H9 (cell line): Measurements from ENCODE around the gene PRDM11. TPM values are rescaled to one million over a fixed set of nuclear protein-coding genes. Genes with fewer than 3 reads are reported as not detected.

Experiments
- DNase-seq: peaks from one replicate; pipeline ENCODE4 v3.0.0-alpha.2; 2017
- H2AFZ ChIP-seq: one replicate; pipeline ENCODE4 v1.6.1; 2013; ENCODE audit warnings: mild to moderate bottlenecking, low read length, control low read depth, moderate library complexity
- H2AK5ac ChIP-seq: 2 replicates; pipeline ENCODE4 v1.6.1; 2013; ENCODE audit warnings: low read length, control low read depth, mixed read lengths; ENCODE audit not compliant: insufficient read length
- H2BK120ac ChIP-seq: one replicate; pipeline ENCODE4 v1.6.1; 2013; ENCODE audit warnings: low read depth, mild to moderate bottlenecking, low read length, control low read depth, inconsistent platforms; ENCODE audit not compliant: poor library complexity, severe bottlenecking
- H2BK12ac ChIP-seq: 2 replicates; pipeline ENCODE4 v1.6.1; 2013; ENCODE audit warnings: low read length, control low read depth, mixed read lengths, low read depth; ENCODE audit not compliant: insufficient read length
- H2BK15ac ChIP-seq: 2 replicates; pipeline ENCODE4 v1.6.1; 2013; ENCODE audit warnings: low read depth, low read length, control low read depth
- H2BK20ac ChIP-seq: one replicate; pipeline ENCODE4 v1.6.1; 2013; ENCODE audit warnings: low read depth, mild to moderate bottlenecking, low read length, control low read depth, inconsistent platforms; ENCODE audit not compliant: poor library complexity, severe bottlenecking
- H2BK5ac ChIP-seq: 2 replicates; pipeline ENCODE4 v1.6.1; 2013; ENCODE audit warnings: low read length, control low read depth, mixed read lengths; ENCODE audit not compliant: insufficient read length
- H3K14ac ChIP-seq: 2 replicates; pipeline ENCODE4 v1.6.1; 2013; ENCODE audit warnings: low read length, control low read depth; ENCODE audit not compliant: insufficient read depth
- H3K18ac ChIP-seq: 2 replicates; pipeline ENCODE4 v1.6.1; 2013; ENCODE audit warnings: low read depth, mild to moderate bottlenecking, mixed read lengths, low read length, control low read depth; ENCODE audit not compliant: insufficient read length
- H3K23ac ChIP-seq: 2 replicates; pipeline ENCODE4 v1.6.1; 2013; ENCODE audit warnings: low read length, control low read depth, mixed read lengths, low read depth; ENCODE audit not compliant: insufficient read length
- H3K23me2 ChIP-seq: 2 replicates; pipeline ENCODE4 v1.6.1; 2013; ENCODE audit warnings: low read depth, mild to moderate bottlenecking, mixed read lengths, low read length, control low read depth; ENCODE audit not compliant: insufficient read length, poor library complexity, severe bottlenecking
- H3K27ac ChIP-seq: 2 replicates; pipeline ENCODE4 v1.5.1; 2013; ENCODE audit warnings: low read length, control low read depth, mixed read lengths, low read depth; ENCODE audit not compliant: insufficient read length
- H3K27me3 ChIP-seq: 2 replicates; pipeline ENCODE4 v1.6.1; 2013; ENCODE audit warnings: low read length, control low read depth, inconsistent platforms; ENCODE audit not compliant: insufficient read depth
- H3K4ac ChIP-seq: 2 replicates; pipeline ENCODE4 v1.6.1; 2013; ENCODE audit warnings: low read depth, mild to moderate bottlenecking, control low read depth, inconsistent platforms, low read length, moderate library complexity
- H3K4me1 ChIP-seq: 2 replicates; pipeline ENCODE4 v1.6.1; 2013; ENCODE audit warnings: low read length, control low read depth, inconsistent platforms; ENCODE audit not compliant: insufficient read depth
- H3K4me2 ChIP-seq: 2 replicates; pipeline ENCODE4 v1.6.1; 2013; ENCODE audit warnings: low read length, control low read depth, mixed read lengths; ENCODE audit not compliant: insufficient read length, insufficient read depth
- H3K56ac ChIP-seq: 2 replicates; pipeline ENCODE4 v1.6.1; 2013; ENCODE audit warnings: low read depth, mild to moderate bottlenecking, mixed read lengths, low read length, control low read depth; ENCODE audit not compliant: insufficient read length
- H3K79me1 ChIP-seq: 2 replicates; pipeline ENCODE4 v1.6.1; 2013; ENCODE audit warnings: low read depth, mild to moderate bottlenecking, moderate library complexity, low read length, control low read depth, inconsistent platforms; ENCODE audit not compliant: insufficient read depth, poor library complexity, severe bottlenecking
- H3K79me2 ChIP-seq: 2 replicates; pipeline ENCODE4 v1.6.1; 2013; ENCODE audit warnings: low read length, control low read depth, inconsistent platforms; ENCODE audit not compliant: insufficient read depth
- H3K9ac ChIP-seq: 2 replicates; pipeline ENCODE4 v1.6.1; 2013; ENCODE audit warnings: low read length, control low read depth, mixed read lengths; ENCODE audit not compliant: insufficient read length; ENCODE audit errors: extremely low read depth
- H3K9me3 ChIP-seq: one replicate; pipeline ENCODE4 v1.6.1; 2013; ENCODE audit warnings: low read depth, low read length, inconsistent platforms; ENCODE audit not compliant: control insufficient read depth
- H3T11ph ChIP-seq: one replicate; pipeline ENCODE4 v1.6.1; 2013; ENCODE audit warnings: mild to moderate bottlenecking, low read length, control low read depth, inconsistent platforms
- H4K20me1 ChIP-seq: one replicate; pipeline ENCODE4 v1.6.1; 2013; ENCODE audit not compliant: control insufficient read depth, insufficient read length, insufficient read depth
- H4K5ac ChIP-seq: 2 replicates; pipeline ENCODE4 v1.6.1; 2013; ENCODE audit warnings: low read depth, mild to moderate bottlenecking, mixed read lengths, low read length, control low read depth; ENCODE audit not compliant: insufficient read length
- H4K8ac ChIP-seq: replicated peaks from 2 replicates; pipeline ENCODE4 v1.6.1; 2013; ENCODE audit warnings: low read length, control low read depth, mixed read lengths, low read depth; ENCODE audit not compliant: insufficient read length
- H4K91ac ChIP-seq: 2 replicates; pipeline ENCODE4 v1.6.1; 2013; ENCODE audit warnings: low read depth, mild to moderate bottlenecking, moderate library complexity, mixed read lengths, low read length, control low read depth; ENCODE audit not compliant: insufficient read length
- H3K27ac Mint-ChIP-seq, 3 experiments: 2 replicates in 2 of 3; 3 replicates in 1 of 3; pipeline ENCODE4 v1.8.0; 2020 to 2021; ENCODE audit warnings: mixed read lengths in 3 of 3, mild to moderate bottlenecking in 1 of 3, moderate library complexity in 1 of 3
- H3K27me3 Mint-ChIP-seq: 2 replicates; pipeline ENCODE4 v1.8.0; 2021; ENCODE audit warnings: low read depth, mild to moderate bottlenecking, moderate library complexity, mixed read lengths
- H3K36me3 Mint-ChIP-seq, 3 experiments: 2 replicates in 2 of 3; 3 replicates in 1 of 3; pipeline ENCODE4 v1.8.0; 2020 to 2021; ENCODE audit warnings: low read depth in 3 of 3, mixed read lengths in 3 of 3; ENCODE audit not compliant: insufficient read depth in 1 of 3
- H3K4me1 Mint-ChIP-seq, 2 experiments: 2 replicates each; pipeline ENCODE4 v1.8.0; 2020; ENCODE audit warnings: mixed read lengths in 2 of 2
- H3K4me3 Mint-ChIP-seq, 2 experiments: 2 replicates in 1 of 2; 3 replicates in 1 of 2; pipeline ENCODE4 v1.8.0; 2020 to 2021; ENCODE audit warnings: mild to moderate bottlenecking in 2 of 2, mixed read lengths in 2 of 2, moderate library complexity in 1 of 2
- H3K9me3 Mint-ChIP-seq, 2 experiments: 2 replicates in 1 of 2; 3 replicates in 1 of 2; pipeline ENCODE4 v1.8.0; 2020; ENCODE audit warnings: mild to moderate bottlenecking in 2 of 2, mixed read lengths in 2 of 2, moderate library complexity in 1 of 2
- WGBS: extraction: QIAGEN DNeasy Blood & Tissue Kit; methylation state at CpG from one replicate; pipeline ENCODE4 v1.1.7; 2013; ENCODE audit warnings: missing lambda C conversion rate, low lambda C conversion rate, mixed read lengths; ENCODE audit not compliant: insufficient read length; ENCODE audit errors: extremely low coverage; 5-methylcytosine and 5-hydroxymethylcytosine counted together
- total RNA-seq: library from RNA; stranded (reverse); gene quantifications from 2 replicates; pipeline ENCODE4 v1.2.1, GENCODE V29; 2021
- TF ChIP-seq, protein P1 (sequence below): fragments of 200-600 bp; sonication (generic); conservative IDR thresholded peaks from 3 replicates; pipeline ENCODE4 v1.8.0; 2021; ENCODE audit warnings: antibody characterized with exemption, mild to moderate bottlenecking

PRDM11 gene
- total RNA-seq, 1 experiment from 2014 or later = 11.5 TPM

DNA sequence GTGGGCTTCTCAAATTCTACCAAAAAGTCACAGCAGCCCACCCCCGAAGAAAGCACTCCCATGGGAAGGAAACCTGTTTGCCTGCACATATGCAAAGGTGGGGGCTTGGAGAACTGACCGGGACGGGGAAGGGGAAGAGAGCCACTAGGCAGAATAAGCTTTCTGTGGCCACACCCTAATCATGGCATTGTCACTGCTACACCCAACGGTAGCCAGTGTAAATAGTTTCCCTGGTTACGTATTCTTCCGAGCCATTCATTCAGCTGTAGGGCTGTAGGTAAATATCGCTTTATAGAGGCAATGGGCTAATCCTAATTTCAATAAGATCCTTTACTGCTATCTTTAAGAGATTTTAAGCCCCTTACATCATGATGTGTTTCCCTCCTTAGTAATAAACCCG lies 61.7 kb downstream of the PRDM11 start:
- no peak overlapping the region for H3K18ac ChIP-seq
- H2BK120ac ChIP-seq = no peak overlapping the region
- no peak overlapping the region for H2BK20ac ChIP-seq
- peaks cover under 1 to 2% of the 10 kb centered on the region in 2 experiments; a peak in 2 of 5 replicates for H3K9me3 Mint-ChIP-seq
- H3K79me2 ChIP-seq = no peaks in the 10 kb centered on the region
- H3K27me3 ChIP-seq = no peaks in the 10 kb centered on the region
- no peaks in the 10 kb centered on the region for H3K9me3 ChIP-seq
- no peak overlapping the region for H2BK5ac ChIP-seq
- no peak overlapping the region for H3K4ac ChIP-seq
- no peak for DNase-seq
- H3K9ac ChIP-seq = no peak overlapping the region
- no peak overlapping the region for H4K91ac ChIP-seq
- no peak overlapping the region for H2AK5ac ChIP-seq
- no peaks in the 10 kb centered on the region for H3K4me1 ChIP-seq
- H3K4me3 Mint-ChIP-seq = no peak overlapping the region
- no peak overlapping the region for H3K27ac ChIP-seq
- H3K56ac ChIP-seq = no peak overlapping the region
- no peak overlapping the region for H4K5ac ChIP-seq
- H3K27ac Mint-ChIP-seq = no peak overlapping the region
- TF ChIP-seq, protein P1, sequence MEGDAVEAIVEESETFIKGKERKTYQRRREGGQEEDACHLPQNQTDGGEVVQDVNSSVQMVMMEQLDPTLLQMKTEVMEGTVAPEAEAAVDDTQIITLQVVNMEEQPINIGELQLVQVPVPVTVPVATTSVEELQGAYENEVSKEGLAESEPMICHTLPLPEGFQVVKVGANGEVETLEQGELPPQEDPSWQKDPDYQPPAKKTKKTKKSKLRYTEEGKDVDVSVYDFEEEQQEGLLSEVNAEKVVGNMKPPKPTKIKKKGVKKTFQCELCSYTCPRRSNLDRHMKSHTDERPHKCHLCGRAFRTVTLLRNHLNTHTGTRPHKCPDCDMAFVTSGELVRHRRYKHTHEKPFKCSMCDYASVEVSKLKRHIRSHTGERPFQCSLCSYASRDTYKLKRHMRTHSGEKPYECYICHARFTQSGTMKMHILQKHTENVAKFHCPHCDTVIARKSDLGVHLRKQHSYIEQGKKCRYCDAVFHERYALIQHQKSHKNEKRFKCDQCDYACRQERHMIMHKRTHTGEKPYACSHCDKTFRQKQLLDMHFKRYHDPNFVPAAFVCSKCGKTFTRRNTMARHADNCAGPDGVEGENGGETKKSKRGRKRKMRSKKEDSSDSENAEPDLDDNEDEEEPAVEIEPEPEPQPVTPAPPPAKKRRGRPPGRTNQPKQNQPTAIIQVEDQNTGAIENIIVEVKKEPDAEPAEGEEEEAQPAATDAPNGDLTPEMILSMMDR = no peak
- H3K23ac ChIP-seq = no peak overlapping the region
- H4K8ac ChIP-seq = no peak overlapping the region
- no peaks in the 10 kb centered on the region for H3K79me1 ChIP-seq
- H3K14ac ChIP-seq = no peak overlapping the region
- no peak overlapping the region for H2BK15ac ChIP-seq
- no peak overlapping the region for H2AFZ ChIP-seq
- no peak overlapping the region for H3T11ph ChIP-seq
- H3K4me2 ChIP-seq = no peak overlapping the region
- H2BK12ac ChIP-seq = no peak overlapping the region
- no peaks in the 10 kb centered on the region; the same call in 1 of the 2 replicates for H3K27me3 Mint-ChIP-seq
- H3K36me3 Mint-ChIP-seq = peaks cover 2 to 7% (median 5%) of the 10 kb centered on the region in 3 experiments; a peak in 4 of 7 replicates
- no peaks in the 10 kb centered on the region for H4K20me1 ChIP-seq
- H3K4me1 Mint-ChIP-seq = peaks cover 13 to 20% of the 10 kb centered on the region in 2 experiments
- WGBS = no CpG with 5 or more reads among the region's 8 CpGs
- H3K23me2 ChIP-seq = no peaks in the 10 kb centered on the region
